GM12874 (cell line): Measurements from ENCODE around the gene WSB1.

Source experiments
- TF ChIP-seq, protein P1 (sequence below): IDR thresholded peaks from 2 replicates; pipeline ENCODE4 v1.5.1; 2011; ENCODE audit warnings: low read depth, mild to moderate bottlenecking, control low read depth, low read length, moderate library complexity; ENCODE audit not compliant: insufficient read depth

The WSB1 gene

DNA sequence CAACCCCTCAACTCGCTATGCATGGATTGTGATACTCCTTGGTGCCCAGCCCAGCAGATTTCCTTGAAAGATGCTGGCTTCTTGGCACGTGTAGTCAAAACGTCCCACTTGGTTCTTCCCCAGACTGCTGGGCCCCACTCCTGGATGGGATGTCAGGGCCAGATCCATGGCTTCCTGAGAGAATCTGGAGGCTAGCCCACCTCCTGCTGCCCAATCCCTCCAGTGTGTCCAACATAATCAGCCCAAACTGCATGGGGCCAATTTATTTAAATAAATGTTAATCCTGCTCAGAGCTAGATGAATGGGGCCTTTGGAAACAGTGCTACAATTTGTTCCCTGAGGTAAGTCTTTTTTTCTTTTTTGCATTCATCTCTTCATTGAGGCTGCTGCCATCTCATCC lies 49.4 kb downstream of the WSB1 start:
- TF ChIP-seq, protein P1, sequence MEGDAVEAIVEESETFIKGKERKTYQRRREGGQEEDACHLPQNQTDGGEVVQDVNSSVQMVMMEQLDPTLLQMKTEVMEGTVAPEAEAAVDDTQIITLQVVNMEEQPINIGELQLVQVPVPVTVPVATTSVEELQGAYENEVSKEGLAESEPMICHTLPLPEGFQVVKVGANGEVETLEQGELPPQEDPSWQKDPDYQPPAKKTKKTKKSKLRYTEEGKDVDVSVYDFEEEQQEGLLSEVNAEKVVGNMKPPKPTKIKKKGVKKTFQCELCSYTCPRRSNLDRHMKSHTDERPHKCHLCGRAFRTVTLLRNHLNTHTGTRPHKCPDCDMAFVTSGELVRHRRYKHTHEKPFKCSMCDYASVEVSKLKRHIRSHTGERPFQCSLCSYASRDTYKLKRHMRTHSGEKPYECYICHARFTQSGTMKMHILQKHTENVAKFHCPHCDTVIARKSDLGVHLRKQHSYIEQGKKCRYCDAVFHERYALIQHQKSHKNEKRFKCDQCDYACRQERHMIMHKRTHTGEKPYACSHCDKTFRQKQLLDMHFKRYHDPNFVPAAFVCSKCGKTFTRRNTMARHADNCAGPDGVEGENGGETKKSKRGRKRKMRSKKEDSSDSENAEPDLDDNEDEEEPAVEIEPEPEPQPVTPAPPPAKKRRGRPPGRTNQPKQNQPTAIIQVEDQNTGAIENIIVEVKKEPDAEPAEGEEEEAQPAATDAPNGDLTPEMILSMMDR, result no peak

DNA sequence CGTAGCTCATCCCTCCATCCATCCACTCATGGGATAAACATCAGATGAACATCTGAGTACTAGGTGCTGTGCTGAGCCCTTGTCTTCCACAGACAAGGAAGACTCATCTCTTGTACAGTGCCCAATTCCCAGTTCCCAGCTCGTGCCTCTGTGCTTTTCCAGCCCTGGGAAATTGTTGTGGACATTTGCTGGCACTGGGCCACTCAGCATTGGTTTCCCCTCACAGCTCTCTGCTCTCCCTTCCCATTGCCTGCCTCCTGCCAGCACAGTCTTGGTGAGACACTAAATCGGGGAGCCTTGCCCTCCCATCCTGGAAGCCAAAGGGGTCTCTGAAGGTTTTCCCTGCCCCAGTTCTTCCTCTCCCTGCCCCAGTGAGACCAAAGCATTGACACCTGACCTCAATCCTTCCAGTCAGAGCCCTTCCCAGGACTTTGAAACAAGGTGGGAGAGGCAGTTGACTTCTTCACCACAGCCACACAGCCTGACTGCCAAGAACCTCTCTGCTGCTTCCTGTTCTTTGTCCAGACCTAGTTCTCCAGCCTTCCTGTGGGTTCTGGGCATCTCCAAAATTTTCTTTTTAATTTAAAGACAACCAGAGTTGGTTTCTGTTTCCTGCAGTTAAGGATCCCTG lies 50.2 kb downstream of the WSB1 start:
- TF ChIP-seq, protein P1, result no peak

DNA sequence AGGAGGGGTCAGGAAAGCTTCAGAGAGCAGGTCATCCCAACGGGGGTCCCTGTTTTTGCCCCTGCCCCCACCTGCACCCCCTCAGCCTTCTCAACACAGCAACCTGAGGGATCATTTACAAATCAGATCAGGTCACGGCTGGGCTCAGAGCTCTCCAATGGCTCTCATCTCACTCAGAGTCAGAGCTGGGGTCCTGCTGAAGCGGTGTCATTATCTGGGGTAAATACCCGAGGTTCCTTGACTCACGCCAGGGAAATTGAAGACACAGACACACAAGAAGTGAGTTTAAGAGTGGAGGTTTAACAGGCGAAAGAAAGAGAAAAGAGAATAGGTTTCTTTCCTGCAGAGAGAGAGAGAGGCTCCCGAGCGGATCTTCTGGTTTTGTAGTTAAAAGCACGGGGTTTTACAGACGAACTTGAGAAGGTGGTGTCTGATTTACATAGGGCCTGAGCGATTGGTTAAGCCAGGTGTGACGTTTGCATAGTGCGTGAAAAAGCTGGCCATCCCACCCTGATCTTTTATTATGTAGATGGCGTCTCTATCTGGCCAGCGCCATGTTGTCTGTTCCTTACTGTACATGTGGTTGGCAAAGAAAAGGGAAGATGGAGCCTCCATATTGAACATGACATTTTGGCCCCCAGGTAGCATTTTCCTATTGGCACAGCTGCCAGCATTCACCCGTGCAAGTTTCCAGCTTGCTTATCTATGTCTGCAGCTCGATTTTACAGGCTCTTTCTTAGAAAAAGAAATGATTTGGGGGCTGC lies 51.4 kb downstream of the WSB1 start:
- TF ChIP-seq, protein P1, result no peak

DNA sequence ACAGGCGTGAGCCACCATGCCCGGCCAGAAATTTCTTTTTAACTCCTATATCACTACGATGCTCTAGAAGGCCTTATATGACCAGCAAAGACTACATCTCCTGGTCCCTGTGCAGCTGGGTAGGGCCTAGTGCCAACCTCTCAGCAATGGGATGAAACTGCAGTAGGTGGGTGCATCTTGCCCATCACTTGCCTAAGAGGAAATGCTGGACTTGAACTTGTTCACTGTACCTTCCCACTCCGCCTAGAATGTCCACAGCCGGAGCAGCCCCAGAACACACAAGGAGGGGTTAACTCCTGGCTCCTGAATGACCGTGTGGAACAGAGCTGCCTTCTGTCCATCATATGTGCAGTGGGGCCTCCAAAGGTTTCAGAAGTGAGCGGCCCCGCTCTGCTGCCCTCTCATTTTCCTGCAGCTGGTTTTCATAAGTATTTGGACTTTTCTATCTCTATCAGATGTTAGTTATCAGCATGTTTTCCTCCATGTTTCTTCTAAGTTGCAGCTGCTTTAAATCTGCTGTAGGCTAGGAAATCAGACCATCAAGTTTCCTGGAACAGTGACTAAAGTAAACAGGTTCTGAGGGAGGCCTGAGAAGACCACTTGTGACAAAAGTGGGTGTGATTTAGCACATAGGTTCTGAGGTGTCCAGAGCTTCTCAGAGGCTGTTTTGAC lies 52.5 kb downstream of the WSB1 start:
- TF ChIP-seq, protein P1, result no peak

DNA sequence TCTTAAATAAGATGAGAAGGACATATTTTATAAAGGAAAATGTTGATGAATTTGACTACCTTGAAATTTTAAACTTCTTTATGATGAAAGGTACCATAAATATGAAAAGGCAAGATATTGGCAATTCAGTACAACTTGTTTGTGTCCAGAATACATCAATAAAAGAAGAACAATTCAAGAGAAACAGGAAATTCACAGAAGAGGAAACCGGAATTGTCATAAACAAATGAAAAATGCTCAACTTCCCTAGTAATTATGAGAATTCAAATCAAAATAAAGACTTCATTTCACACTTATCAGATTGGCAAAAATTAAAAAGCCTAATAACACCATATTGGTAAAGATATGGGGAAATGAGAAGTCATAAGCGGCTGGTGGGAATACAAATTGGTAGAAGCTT lies 54.3 kb downstream of the WSB1 start:
- TF ChIP-seq, protein P1, result no peak

DNA sequence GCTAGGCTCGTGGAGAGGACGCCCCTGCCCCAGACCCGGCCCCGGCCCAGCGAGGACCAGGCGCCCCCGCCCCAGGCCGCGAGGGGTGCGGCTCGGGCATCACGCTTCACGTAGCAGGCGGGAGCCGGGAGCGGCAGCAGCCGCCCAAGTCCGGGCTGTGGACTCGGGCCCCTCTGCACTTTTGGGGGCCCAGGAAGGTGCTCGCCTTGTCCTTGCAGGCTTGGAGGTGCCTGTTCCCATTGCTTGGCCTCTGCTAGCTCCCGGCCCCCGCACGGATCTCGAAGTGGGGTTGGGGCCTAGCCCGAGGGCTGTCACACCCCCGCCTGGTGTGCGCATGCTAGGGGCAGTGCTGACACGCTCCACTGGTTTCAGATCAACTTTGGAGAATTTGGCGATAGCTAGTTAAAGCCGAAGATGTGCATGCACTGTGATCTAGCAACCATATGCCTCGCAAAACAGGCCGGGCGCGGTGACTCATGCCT lies 55.7 kb downstream of the WSB1 start:
- TF ChIP-seq, protein P1, result no peak

DNA sequence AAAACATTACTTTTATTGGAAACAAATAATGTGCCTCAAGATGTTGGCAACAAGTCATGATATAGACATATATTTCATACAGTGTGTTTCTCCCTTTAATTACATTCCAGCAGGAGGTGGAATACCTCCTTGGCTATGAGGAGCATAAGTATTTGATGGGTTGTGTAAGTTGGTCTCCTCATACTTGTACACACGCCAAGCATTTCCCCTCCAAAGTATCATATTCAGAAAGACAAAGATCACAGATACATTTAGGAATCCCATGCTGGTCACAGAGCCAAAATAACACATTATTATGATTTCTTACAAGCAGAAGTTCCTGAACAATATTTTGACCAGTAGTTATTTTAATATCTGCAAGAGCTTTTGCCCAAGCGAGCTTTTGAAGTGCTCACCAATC lies 57.8 kb downstream of the WSB1 start:
- TF ChIP-seq, protein P1, result no peak
